Astrocyte of the spinal cord (primary cell): ENCODE results near the gene ARL4A.

ENCODE experiments used
- DNase-seq: peaks from one replicate; pipeline ENCODE4 v3.0.0; 2011; ENCODE audit warnings: low read depth, low spot score
- H3K4me3 ChIP-seq: 2 replicates; pipeline ENCODE4 v1.5.1; 2011; ENCODE audit warnings: low read depth, mild to moderate bottlenecking, low read length, moderate library complexity
- in situ Hi-C: cut with HindIII; loops from 2 replicates; pipeline ENCODE4 v1.10.0; 2017; ENCODE audit warnings: low sequenced_read_pairs
- TF ChIP-seq, protein P1 (sequence below): IDR thresholded peaks from 2 replicates; pipeline ENCODE4 v1.5.1; 2012; ENCODE audit warnings: low read depth, mild to moderate bottlenecking, low read length, inconsistent platforms

ARL4A gene

DNA sequence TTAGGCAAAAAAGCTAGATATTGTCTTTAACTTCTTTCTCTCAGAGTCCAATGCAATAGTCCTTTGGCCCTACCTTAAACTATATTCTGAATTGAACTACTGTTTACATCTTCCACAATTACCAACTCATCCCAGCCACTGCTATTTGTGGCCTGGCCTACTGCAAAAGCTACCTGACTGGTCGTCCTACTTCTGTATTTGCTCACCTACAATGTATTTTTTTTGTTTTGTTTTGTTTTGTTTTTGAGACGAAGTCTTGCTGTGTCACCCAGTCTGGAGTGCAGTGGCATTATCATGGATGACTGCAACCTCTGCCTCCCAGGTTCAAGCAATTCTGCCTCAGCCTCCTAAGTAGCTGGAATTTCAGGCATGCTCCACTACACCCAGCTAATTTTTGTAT is 51.2 kb downstream of the ARL4A start:
- TF ChIP-seq, protein P1, sequence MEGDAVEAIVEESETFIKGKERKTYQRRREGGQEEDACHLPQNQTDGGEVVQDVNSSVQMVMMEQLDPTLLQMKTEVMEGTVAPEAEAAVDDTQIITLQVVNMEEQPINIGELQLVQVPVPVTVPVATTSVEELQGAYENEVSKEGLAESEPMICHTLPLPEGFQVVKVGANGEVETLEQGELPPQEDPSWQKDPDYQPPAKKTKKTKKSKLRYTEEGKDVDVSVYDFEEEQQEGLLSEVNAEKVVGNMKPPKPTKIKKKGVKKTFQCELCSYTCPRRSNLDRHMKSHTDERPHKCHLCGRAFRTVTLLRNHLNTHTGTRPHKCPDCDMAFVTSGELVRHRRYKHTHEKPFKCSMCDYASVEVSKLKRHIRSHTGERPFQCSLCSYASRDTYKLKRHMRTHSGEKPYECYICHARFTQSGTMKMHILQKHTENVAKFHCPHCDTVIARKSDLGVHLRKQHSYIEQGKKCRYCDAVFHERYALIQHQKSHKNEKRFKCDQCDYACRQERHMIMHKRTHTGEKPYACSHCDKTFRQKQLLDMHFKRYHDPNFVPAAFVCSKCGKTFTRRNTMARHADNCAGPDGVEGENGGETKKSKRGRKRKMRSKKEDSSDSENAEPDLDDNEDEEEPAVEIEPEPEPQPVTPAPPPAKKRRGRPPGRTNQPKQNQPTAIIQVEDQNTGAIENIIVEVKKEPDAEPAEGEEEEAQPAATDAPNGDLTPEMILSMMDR = no peak
- DNase-seq = no peak
- in situ Hi-C loops = no loop called here
- H3K4me3 ChIP-seq = no peak overlapping the region
